GM23338 (cell line): ENCODE measurements around the gene CCDC157. TPM values are rescaled to one million over a fixed set of nuclear protein-coding genes. Genes with fewer than 3 reads are reported as not detected.

Experiments
- ATAC-seq: fragments of 200-7000 bp; cut with Tn5 transposase; 3 replicates; pipeline ENCODE4 v1.9.1; 2020
- DNase-seq: peaks from one replicate; pipeline ENCODE4 v3.0.0-alpha.2; 2015; ENCODE audit warnings: low spot score
- H2AFZ ChIP-seq: fragments of 200-600 bp; sonication (generic); 2 replicates; pipeline ENCODE4 v1.8.0; 2016; ENCODE audit warnings: antibody characterized with exemption, mild to moderate bottlenecking, moderate library complexity
- H3F3A ChIP-seq: fragments of 200-600 bp; sonication (generic); replicated peaks from 2 replicates; pipeline ENCODE4 v1.8.0; 2017; ENCODE audit warnings: antibody characterized with exemption, mixed run types, low read depth
- H3K27ac ChIP-seq: fragments of 200-600 bp; sonication (generic); 2 replicates; pipeline ENCODE4 v1.6.1; 2016; ENCODE audit warnings: low read depth
- H3K27me3 ChIP-seq: fragments of 200-600 bp; sonication (generic); 2 replicates; pipeline ENCODE4 v1.8.0; 2016; ENCODE audit warnings: mild to moderate bottlenecking, mixed run types, moderate library complexity; ENCODE audit not compliant: insufficient read depth
- H3K36me3 ChIP-seq: fragments of 200-600 bp; sonication (generic); 2 replicates; pipeline ENCODE4 v1.8.0; 2016; ENCODE audit warnings: mild to moderate bottlenecking; ENCODE audit not compliant: insufficient read depth
- H3K4me1 ChIP-seq: fragments of 200-600 bp; sonication (generic); 2 replicates; pipeline ENCODE4 v1.8.0; 2016; ENCODE audit warnings: mild to moderate bottlenecking, moderate library complexity; ENCODE audit not compliant: insufficient read depth
- H3K4me2 ChIP-seq: fragments of 200-600 bp; sonication (generic); 2 replicates; pipeline ENCODE4 v1.7.1; 2017; ENCODE audit warnings: mixed run types
- H3K4me3 ChIP-seq: fragments of 200-600 bp; sonication (generic); 2 replicates; pipeline ENCODE4 v1.6.1; 2016; ENCODE audit warnings: mixed run types
- H3K79me2 ChIP-seq: fragments of 200-600 bp; sonication (generic); replicated peaks from 2 replicates; pipeline ENCODE4 v1.8.0; 2017; ENCODE audit warnings: mild to moderate bottlenecking; ENCODE audit not compliant: insufficient read depth
- H3K9me2 ChIP-seq: fragments of 200-600 bp; sonication (generic); 2 replicates; pipeline ENCODE4 v1.8.0; 2017; ENCODE audit not compliant: insufficient read depth
- H4K20me1 ChIP-seq: fragments of 200-600 bp; sonication (generic); replicated peaks from 2 replicates; pipeline ENCODE4 v1.8.0; 2017; ENCODE audit warnings: mild to moderate bottlenecking; ENCODE audit not compliant: insufficient read depth
- H3K27ac Mint-ChIP-seq: 2 replicates; pipeline ENCODE4 v1.8.0; 2020; ENCODE audit warnings: inconsistent platforms, mild to moderate bottlenecking, moderate library complexity, mixed read lengths
- H3K27me3 Mint-ChIP-seq: 3 replicates; pipeline ENCODE4 v1.8.0; 2022; ENCODE audit warnings: low read depth, mild to moderate bottlenecking, moderate library complexity, mixed read lengths, inconsistent platforms; ENCODE audit not compliant: insufficient read depth, poor library complexity
- H3K36me3 Mint-ChIP-seq: 3 replicates; pipeline ENCODE4 v1.8.0; 2021; ENCODE audit warnings: low read depth, mild to moderate bottlenecking, inconsistent platforms, moderate library complexity, mixed read lengths
- H3K4me1 Mint-ChIP-seq: 3 replicates; pipeline ENCODE4 v1.8.0; 2020; ENCODE audit warnings: mild to moderate bottlenecking, inconsistent platforms, mixed read lengths
- H3K4me3 Mint-ChIP-seq: 3 replicates; pipeline ENCODE4 v1.8.0; 2021; ENCODE audit warnings: moderate library complexity, mild to moderate bottlenecking, inconsistent platforms, mixed read lengths
- H3K9me3 Mint-ChIP-seq: 3 replicates; pipeline ENCODE4 v1.8.0; 2020; ENCODE audit warnings: moderate library complexity, mild to moderate bottlenecking, inconsistent platforms, mixed read lengths
- ETS1 ChIP-seq: IDR thresholded peaks from 2 replicates; pipeline ENCODE4 v1.6.1; 2016; ENCODE audit warnings: antibody characterized with exemption
- EZH2 ChIP-seq: fragments of 200-600 bp; sonication (generic); IDR thresholded peaks from one replicate; pipeline ENCODE4 v1.8.0; 2017; ENCODE audit warnings: antibody characterized with exemption, mild to moderate bottlenecking, low read depth; ENCODE audit not compliant: unreplicated experiment
- EZH2phosphoT487 ChIP-seq: fragments of 200-600 bp; sonication (generic); IDR thresholded peaks from one replicate; pipeline ENCODE4 v1.8.1; 2018; ENCODE audit warnings: antibody characterized with exemption; ENCODE audit not compliant: unreplicated experiment
- JUNB ChIP-seq: IDR thresholded peaks from one replicate; pipeline ENCODE4 v1.6.1; 2016; ENCODE audit warnings: antibody characterized with exemption; ENCODE audit not compliant: unreplicated experiment
- POLR2AphosphoS5 ChIP-seq: IDR thresholded peaks from 2 replicates; pipeline ENCODE4 v1.6.1; 2016; ENCODE audit warnings: antibody characterized with exemption, low read depth
- REST ChIP-seq: IDR thresholded peaks from one replicate; pipeline ENCODE4 v1.6.1; 2018; ENCODE audit warnings: antibody characterized with exemption; ENCODE audit not compliant: unreplicated experiment
- STAT1 ChIP-seq: IDR thresholded peaks from one replicate; pipeline ENCODE4 v1.6.1; 2016; ENCODE audit warnings: antibody characterized with exemption; ENCODE audit not compliant: unreplicated experiment
- ZNF114 ChIP-seq: fragments of 250-450 bp; sonication (Bioruptor Pico); IDR thresholded peaks from 2 replicates; pipeline ENCODE4 v1.5.0; 2020; ENCODE audit warnings: mild to moderate bottlenecking, moderate library complexity
- ZNF331 ChIP-seq: fragments of 250-450 bp; sonication (Bioruptor Pico); IDR thresholded peaks from 2 replicates; pipeline ENCODE4 v1.5.0; 2020; ENCODE audit warnings: low read depth, mild to moderate bottlenecking, moderate library complexity
- polyA plus RNA-seq: library from polyadenylated mRNA; unstranded; fragments of >200 nt; fragmentation: Nextera tagmentation; extraction: Ambion mirVana; gene quantifications from 2 replicates; pipeline ENCODE4 v1.2.1, GENCODE V29; 2016
- total RNA-seq: library from RNA; depleted of rRNA; stranded (reverse); fragments of >200 nt; shearing (Covaris generic); gene quantifications from 2 replicates; pipeline ENCODE4 v1.2.3, GENCODE V29; 2014
- TF ChIP-seq, protein P1 (sequence below): fragments of 250-450 bp; sonication (Bioruptor Pico); IDR thresholded peaks from 2 replicates; pipeline ENCODE4 v1.5.0; 2020; ENCODE audit warnings: mild to moderate bottlenecking, moderate library complexity
- TF ChIP-seq, protein P2 (sequence below), 2 experiments: fragments of 200-600 bp in 1 of 2; sonication (generic) in 1 of 2; conservative IDR thresholded peaks; 2 replicates each; pipeline versions ENCODE4 v1.5.1 to v1.6.1; 2016 to 2017; ENCODE audit warnings: antibody characterized with exemption in 2 of 2, low read depth in 2 of 2, mild to moderate bottlenecking in 2 of 2, moderate library complexity in 1 of 2

Gene CCDC157
- total and polyA plus RNA-seq, 2 experiments from 2014 or later = 3.8 to 7.9 TPM

GRCh38 chr22:30336752-30337460 lies 19.9 kb upstream of the CCDC157 start:
- Histone ChIP-seq H3K4me2 (no peak overlapping the region), H3K27ac (no peak overlapping the region), H3F3A (no peaks in the 10 kb centered on the region), H2AFZ (no peak overlapping the region), H3K36me3 (peaks cover 61% of the 10 kb centered on the region), H3K27me3 (no peaks in the 10 kb centered on the region), H3K4me3 (no peak overlapping the region), H3K4me1 (no peaks in the 10 kb centered on the region), H4K20me1 (peaks cover 10% of the 10 kb centered on the region; the same call in 1 of the 2 replicates), H3K79me2 (no peaks in the 10 kb centered on the region), H3K9me2 (no peaks in the 10 kb centered on the region)
- Mint-ChIP-seq H3K9me3 (no peaks in the 10 kb centered on the region), H3K27me3 (peaks cover 5% of the 10 kb centered on the region), H3K36me3 (peaks cover 98% of the 10 kb centered on the region), H3K27ac (no peak overlapping the region), H3K4me1 (no peaks in the 10 kb centered on the region), H3K4me3 (no peak overlapping the region)
- DNase-seq = no peak
- ATAC-seq = no peak
- TF ChIP-seq ZNF114 (CRISPR knock-in tag) (no peak), EZH2phosphoT487 (no peak), EZH2 (no peak), STAT1 (no peak), ETS1 (no peak), JUNB (no peak), ZNF331 (no peak), REST (no peak), POLR2AphosphoS5 (no peak)
- TF ChIP-seq, protein P1, sequence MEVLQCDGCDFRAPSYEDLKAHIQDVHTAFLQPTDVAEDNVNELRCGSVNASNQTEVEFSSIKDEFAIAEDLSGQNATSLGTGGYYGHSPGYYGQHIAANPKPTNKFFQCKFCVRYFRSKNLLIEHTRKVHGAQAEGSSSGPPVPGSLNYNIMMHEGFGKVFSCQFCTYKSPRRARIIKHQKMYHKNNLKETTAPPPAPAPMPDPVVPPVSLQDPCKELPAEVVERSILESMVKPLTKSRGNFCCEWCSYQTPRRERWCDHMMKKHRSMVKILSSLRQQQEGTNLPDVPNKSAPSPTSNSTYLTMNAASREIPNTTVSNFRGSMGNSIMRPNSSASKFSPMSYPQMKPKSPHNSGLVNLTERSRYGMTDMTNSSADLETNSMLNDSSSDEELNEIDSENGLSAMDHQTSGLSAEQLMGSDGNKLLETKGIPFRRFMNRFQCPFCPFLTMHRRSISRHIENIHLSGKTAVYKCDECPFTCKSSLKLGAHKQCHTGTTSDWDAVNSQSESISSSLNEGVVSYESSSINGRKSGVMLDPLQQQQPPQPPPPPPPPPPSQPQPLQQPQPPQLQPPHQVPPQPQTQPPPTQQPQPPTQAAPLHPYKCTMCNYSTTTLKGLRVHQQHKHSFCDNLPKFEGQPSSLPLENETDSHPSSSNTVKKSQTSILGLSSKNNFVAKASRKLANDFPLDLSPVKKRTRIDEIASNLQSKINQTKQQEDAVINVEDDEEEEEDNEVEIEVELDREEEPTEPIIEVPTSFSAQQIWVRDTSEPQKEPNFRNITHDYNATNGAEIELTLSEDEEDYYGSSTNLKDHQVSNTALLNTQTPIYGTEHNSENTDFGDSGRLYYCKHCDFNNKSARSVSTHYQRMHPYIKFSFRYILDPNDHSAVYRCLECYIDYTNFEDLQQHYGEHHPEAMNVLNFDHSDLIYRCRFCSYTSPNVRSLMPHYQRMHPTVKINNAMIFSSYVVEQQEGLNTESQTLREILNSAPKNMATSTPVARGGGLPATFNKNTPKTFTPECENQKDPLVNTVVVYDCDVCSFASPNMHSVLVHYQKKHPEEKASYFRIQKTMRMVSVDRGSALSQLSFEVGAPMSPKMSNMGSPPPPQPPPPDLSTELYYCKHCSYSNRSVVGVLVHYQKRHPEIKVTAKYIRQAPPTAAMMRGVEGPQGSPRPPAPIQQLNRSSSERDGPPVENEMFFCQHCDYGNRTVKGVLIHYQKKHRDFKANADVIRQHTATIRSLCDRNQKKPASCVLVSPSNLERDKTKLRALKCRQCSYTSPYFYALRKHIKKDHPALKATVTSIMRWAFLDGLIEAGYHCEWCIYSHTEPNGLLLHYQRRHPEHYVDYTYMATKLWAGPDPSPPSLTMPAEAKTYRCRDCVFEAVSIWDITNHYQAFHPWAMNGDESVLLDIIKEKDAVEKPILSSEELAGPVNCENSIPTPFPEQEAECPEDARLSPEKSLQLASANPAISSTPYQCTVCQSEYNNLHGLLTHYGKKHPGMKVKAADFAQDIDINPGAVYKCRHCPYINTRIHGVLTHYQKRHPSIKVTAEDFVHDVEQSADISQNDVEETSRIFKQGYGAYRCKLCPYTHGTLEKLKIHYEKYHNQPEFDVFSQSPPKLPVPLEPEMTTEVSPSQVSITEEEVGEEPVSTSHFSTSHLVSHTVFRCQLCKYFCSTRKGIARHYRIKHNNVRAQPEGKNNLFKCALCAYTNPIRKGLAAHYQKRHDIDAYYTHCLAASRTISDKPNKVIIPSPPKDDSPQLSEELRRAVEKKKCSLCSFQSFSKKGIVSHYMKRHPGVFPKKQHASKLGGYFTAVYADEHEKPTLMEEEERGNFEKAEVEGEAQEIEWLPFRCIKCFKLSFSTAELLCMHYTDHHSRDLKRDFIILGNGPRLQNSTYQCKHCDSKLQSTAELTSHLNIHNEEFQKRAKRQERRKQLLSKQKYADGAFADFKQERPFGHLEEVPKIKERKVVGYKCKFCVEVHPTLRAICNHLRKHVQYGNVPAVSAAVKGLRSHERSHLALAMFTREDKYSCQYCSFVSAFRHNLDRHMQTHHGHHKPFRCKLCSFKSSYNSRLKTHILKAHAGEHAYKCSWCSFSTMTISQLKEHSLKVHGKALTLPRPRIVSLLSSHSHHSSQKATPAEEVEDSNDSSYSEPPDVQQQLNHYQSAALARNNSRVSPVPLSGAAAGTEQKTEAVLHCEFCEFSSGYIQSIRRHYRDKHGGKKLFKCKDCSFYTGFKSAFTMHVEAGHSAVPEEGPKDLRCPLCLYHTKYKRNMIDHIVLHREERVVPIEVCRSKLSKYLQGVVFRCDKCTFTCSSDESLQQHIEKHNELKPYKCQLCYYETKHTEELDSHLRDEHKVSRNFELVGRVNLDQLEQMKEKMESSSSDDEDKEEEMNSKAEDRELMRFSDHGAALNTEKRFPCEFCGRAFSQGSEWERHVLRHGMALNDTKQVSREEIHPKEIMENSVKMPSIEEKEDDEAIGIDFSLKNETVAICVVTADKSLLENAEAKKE (CRISPR knock-in tag) = no peak
- TF ChIP-seq, protein P2, sequence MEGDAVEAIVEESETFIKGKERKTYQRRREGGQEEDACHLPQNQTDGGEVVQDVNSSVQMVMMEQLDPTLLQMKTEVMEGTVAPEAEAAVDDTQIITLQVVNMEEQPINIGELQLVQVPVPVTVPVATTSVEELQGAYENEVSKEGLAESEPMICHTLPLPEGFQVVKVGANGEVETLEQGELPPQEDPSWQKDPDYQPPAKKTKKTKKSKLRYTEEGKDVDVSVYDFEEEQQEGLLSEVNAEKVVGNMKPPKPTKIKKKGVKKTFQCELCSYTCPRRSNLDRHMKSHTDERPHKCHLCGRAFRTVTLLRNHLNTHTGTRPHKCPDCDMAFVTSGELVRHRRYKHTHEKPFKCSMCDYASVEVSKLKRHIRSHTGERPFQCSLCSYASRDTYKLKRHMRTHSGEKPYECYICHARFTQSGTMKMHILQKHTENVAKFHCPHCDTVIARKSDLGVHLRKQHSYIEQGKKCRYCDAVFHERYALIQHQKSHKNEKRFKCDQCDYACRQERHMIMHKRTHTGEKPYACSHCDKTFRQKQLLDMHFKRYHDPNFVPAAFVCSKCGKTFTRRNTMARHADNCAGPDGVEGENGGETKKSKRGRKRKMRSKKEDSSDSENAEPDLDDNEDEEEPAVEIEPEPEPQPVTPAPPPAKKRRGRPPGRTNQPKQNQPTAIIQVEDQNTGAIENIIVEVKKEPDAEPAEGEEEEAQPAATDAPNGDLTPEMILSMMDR (conservative IDR thresholded peaks at IDR 0.05; ENCODE audit: low read depth in 2 of 2) = no peak
